ENCODE results near the gene RRBP1. TPM values are rescaled to one million over a fixed set of nuclear protein-coding genes. Genes with fewer than 3 reads are reported as not detected.

RRBP1 gene
- total and polyA plus RNA-seq, 2 experiments from 2014 or later, result 193 to 242 TPM

DNA sequence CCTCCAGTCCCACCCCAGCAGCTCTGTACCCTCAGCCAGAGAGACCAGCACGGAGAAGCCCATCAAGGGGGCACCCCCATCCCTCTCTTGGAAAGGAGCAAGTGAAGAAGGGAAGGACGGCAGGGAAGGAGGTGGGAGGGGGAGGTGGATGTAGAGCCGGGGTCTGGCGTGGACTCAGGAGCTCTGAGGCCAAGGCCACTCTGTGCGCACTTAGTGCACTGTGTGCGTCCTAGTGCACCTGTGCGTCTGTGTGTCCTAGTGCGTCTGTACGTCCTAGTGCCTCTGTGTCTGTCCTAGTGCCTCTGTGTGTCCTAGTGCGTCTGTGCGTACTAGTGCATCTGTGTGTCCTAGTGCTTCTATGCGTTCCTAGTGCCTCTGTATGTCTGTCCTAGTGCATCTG, 58.0 kb downstream of the RRBP1 start:
- Histone ChIP-seq H4K20me1 (ENCODE audit: insufficient read depth, poor library complexity, severe bottlenecking) (peaks cover 26% of the 10 kb centered on the region), H3K27me3 (no peaks in the 10 kb centered on the region), H3K4me2 (no peak overlapping the region), H3K9me3 (ENCODE audit: low read depth) (no peaks in the 10 kb centered on the region), H3K79me2 (peaks cover 17% of the 10 kb centered on the region), H2AFZ (no peak overlapping the region), H3K4me3 (no peak overlapping the region), H3K27ac (no peak overlapping the region), H3K4me1 (ENCODE audit: insufficient read depth) (no peaks in the 10 kb centered on the region), H3K9me2 (replicated peaks; ENCODE audit: insufficient read depth) (no peaks in the 10 kb centered on the region), H3K36me3 (replicated peaks; ENCODE audit: insufficient read depth, low read depth) (peaks cover 6% of the 10 kb centered on the region)
- no peak for DNase-seq (ENCODE audit: low spot score)
- TF ChIP-seq EZH2 (IDR thresholded peaks at IDR 0.05; ENCODE audit: borderline replicate concordance), result no peak
- TF ChIP-seq, protein P1, sequence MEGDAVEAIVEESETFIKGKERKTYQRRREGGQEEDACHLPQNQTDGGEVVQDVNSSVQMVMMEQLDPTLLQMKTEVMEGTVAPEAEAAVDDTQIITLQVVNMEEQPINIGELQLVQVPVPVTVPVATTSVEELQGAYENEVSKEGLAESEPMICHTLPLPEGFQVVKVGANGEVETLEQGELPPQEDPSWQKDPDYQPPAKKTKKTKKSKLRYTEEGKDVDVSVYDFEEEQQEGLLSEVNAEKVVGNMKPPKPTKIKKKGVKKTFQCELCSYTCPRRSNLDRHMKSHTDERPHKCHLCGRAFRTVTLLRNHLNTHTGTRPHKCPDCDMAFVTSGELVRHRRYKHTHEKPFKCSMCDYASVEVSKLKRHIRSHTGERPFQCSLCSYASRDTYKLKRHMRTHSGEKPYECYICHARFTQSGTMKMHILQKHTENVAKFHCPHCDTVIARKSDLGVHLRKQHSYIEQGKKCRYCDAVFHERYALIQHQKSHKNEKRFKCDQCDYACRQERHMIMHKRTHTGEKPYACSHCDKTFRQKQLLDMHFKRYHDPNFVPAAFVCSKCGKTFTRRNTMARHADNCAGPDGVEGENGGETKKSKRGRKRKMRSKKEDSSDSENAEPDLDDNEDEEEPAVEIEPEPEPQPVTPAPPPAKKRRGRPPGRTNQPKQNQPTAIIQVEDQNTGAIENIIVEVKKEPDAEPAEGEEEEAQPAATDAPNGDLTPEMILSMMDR (IDR thresholded peaks at IDR 0.05; ENCODE audit: poor library complexity), result no peak
- TF ChIP-seq EZH2phosphoT487 (IDR thresholded peaks at IDR 0.05; ENCODE audit: low read depth, severe bottlenecking, unreplicated experiment), result no peak
- 97% methylated on average over 12 of the region's 12 CpGs for WGBS (ENCODE audit: low lambda C conversion rate, missing lambda C conversion rate)

DNA sequence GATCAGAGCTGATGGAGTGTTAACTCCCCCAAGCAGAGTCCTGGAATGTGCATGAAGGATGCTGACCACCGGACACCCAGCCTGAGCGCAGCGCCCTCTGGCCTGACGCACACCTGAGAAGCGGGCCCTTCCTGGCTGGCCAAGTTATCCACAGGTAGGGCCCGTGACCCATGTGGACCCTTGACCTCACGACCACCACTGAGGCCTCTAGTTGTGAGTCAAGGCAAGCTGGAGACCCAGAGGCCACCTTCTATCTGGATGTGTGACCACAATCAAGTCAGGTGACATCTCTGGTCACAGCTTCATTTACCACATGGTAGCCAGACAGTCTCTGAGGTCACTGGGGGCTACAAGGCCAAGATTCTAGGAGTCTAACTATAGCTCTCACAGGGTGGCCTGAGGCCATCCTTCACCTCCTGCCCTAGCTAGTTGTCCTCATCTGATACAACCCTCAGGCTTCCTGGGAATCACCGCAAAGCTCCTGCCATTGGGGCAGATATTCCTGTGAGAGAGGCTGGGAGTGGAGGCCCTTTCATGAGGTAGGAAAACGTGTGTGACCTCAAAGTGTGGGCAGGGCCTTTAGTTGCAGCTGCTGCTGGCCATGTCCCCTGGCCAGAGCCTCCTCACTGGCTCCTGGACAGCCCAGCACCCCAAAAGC, 59.1 kb downstream of the RRBP1 start:
- H3K27ac ChIP-seq, result no peak overlapping the region
- WGBS (ENCODE audit: low lambda C conversion rate, missing lambda C conversion rate), result 94% methylated on average over 9 of the region's 9 CpGs
- no peaks in the 10 kb centered on the region for H3K9me3 ChIP-seq (ENCODE audit: low read depth)
- H4K20me1 ChIP-seq (ENCODE audit: insufficient read depth, poor library complexity, severe bottlenecking), result peaks cover 20% of the 10 kb centered on the region
- no peak overlapping the region for H2AFZ ChIP-seq
- peaks cover 6% of the 10 kb centered on the region for H3K36me3 ChIP-seq (replicated peaks; ENCODE audit: insufficient read depth, low read depth)
- no peak overlapping the region for H3K4me2 ChIP-seq
- H3K79me2 ChIP-seq, result peaks cover 6% of the 10 kb centered on the region
- no peak overlapping the region for H3K4me3 ChIP-seq
- DNase-seq (ENCODE audit: low spot score), result no peak
- TF ChIP-seq, protein P1 (IDR thresholded peaks at IDR 0.05; ENCODE audit: poor library complexity), result no peak
- TF ChIP-seq EZH2phosphoT487 (IDR thresholded peaks at IDR 0.05; ENCODE audit: low read depth, severe bottlenecking, unreplicated experiment) (no peak), EZH2 (IDR thresholded peaks at IDR 0.05; ENCODE audit: borderline replicate concordance) (no peak)
- no peaks in the 10 kb centered on the region for H3K9me2 ChIP-seq (replicated peaks; ENCODE audit: insufficient read depth)
- no peaks in the 10 kb centered on the region for H3K27me3 ChIP-seq
- H3K4me1 ChIP-seq (ENCODE audit: insufficient read depth), result no peaks in the 10 kb centered on the region

DNA sequence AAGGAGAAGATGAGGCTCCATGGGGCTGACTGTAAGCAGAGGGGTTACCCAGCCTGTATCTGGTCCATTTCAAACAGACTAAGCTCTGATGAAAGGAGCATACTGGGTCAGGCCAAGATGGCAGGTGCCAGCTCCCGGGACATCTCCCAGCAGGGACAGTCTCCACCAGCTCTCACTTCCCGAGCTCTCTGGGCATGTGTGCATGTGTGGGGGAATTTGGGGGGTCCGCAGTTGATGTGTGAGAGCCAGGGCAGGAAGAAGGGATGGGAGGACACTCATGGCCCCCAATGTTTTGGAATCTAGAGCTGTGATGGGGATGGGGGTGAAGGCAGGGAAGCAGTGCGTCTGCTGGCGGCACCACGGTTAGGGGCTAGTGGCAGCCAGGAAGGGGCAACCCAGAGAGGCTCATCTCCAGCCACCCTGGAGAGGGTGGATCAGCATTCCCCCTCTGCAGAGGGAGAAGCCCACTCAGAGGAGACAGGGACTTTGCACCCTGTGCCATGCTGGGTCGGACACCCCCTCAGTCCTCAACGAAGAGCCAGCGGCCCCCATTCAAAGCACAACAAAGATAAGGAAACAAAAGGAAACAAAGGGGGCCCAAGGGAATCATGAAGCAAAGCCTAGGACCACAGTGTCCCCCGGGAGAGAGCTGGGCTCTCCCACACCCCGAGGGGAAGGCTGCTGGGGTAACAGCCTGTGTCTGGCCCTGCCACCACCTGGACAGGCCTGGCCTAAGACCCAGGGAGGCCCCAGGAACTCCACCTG, 59.8 kb downstream of the RRBP1 start:
- Histone ChIP-seq H3K79me2 (peaks cover 4% of the 10 kb centered on the region), H3K27me3 (no peaks in the 10 kb centered on the region), H4K20me1 (ENCODE audit: insufficient read depth, poor library complexity, severe bottlenecking) (peaks cover 23% of the 10 kb centered on the region), H3K9me2 (replicated peaks; ENCODE audit: insufficient read depth) (no peaks in the 10 kb centered on the region), H3K36me3 (replicated peaks; ENCODE audit: insufficient read depth, low read depth) (peaks cover 6% of the 10 kb centered on the region), H3K4me3 (no peak overlapping the region), H3K9me3 (ENCODE audit: low read depth) (no peaks in the 10 kb centered on the region), H3K4me2 (no peak overlapping the region), H3K4me1 (ENCODE audit: insufficient read depth) (no peaks in the 10 kb centered on the region), H2AFZ (no peak overlapping the region), H3K27ac (no peak overlapping the region)
- no peak for DNase-seq (ENCODE audit: low spot score)
- TF ChIP-seq, protein P1 (IDR thresholded peaks at IDR 0.05; ENCODE audit: poor library complexity), result no peak
- TF ChIP-seq EZH2 (IDR thresholded peaks at IDR 0.05; ENCODE audit: borderline replicate concordance) (no peak), EZH2phosphoT487 (IDR thresholded peaks at IDR 0.05; ENCODE audit: low read depth, severe bottlenecking, unreplicated experiment) (no peak)
- 96% methylated on average over 11 of the region's 11 CpGs for WGBS (ENCODE audit: low lambda C conversion rate, missing lambda C conversion rate)

Data from hepatocyte (in vitro differentiated cells).